ENCODE measurements around the gene KRTAP4-8.
"Not testable (repeated sequence)": the region's sequence is repeated elsewhere in the genome, so short reads cannot be mapped to it uniquely, and the experiment has no call there.

KRTAP4-8 gene

DNA sequence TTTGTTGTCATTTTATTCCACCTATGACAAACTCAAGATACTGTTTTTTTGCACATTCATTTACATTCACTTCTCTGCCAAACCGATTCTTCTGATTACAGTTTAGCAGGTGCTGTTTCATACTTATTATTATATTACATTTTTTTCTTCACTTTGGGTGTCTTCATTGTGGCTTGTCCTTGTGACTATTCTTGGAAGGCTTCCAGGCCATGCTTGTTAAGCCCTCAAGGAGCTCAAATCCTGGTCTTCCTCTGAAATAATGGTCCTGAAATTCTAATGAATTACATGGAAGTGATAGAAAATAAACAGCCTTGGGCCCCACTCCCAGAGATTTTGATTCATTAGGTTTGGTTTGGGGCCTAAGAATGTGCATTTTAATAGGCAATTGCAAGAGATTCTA, 33.6 kb downstream of the KRTAP4-8 start:
- DNase-seq: no peak

DNA sequence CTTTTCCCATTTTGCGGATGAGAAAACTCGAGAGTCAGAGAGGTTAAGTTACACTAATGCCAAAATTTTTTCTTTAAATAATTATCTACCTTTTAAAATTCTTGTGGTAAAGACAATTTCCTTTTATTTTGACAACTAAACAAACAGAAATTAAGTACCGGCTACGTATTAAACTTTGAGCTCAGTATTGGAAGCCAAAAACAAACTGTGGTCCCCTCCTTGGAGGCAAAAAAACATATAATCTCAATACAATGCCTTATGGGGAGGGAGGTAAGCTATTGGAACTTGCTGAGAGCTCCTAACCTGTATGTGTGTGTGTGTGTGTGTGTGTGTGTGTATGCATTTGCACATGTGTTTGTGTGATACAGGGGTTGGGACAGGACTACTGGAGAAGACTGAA, 34.5 kb downstream of the KRTAP4-8 start:
- no peak for DNase-seq

DNA sequence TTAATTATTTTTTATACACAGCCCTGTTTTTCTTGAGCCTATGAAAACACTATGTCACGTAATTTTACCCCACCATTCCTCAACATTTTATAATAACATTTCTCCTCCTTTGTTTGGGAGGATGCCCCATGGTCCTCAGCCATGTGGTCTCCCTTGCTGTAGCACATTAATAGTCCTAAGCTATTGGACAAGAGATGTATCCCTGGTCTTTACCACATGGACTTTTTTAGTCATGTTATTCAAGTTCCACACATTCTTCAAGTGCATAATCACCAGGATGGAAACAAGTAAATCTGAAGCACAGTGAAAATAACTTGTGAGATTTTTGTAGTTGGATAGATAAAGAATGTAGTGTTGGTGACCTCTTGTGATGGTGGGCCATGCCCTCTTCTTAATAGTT, 36.0 kb downstream of the KRTAP4-8 start:
- DNase-seq: no peak

DNA sequence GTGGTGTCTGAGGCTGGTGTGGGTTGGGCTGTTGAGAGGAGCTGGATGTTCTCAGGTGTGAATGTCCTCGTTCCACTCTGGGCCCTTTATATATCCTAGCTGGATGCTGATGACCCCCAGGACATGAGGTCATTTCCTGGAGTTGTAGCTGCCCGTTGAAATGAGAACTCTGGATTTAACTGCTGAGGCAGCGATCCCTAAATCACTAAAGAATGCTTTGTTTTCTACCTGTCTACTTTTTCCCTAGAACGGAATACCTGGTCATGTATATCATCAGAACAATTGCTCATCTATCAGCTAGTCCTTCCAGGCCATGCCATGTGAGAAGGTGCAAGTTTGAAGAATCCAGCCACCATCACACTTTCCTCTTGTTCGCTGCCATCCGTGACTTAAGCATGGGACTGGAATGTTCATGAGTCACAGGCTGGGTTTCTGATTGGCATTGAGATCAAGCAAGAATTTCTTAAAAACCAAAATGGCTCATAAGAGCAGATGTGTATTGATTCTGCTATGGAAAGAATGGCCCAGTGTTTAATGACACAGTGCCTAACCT, 37.8 kb downstream of the KRTAP4-8 start, which contains the start of gene KRTAP2-3:
KRTAP2-3 (minus strand) TSS at position 63 of the 553 bp plus-strand sequence. CDS start 64 bp downstream, outside the sequence.
- DNase-seq: no peak

DNA sequence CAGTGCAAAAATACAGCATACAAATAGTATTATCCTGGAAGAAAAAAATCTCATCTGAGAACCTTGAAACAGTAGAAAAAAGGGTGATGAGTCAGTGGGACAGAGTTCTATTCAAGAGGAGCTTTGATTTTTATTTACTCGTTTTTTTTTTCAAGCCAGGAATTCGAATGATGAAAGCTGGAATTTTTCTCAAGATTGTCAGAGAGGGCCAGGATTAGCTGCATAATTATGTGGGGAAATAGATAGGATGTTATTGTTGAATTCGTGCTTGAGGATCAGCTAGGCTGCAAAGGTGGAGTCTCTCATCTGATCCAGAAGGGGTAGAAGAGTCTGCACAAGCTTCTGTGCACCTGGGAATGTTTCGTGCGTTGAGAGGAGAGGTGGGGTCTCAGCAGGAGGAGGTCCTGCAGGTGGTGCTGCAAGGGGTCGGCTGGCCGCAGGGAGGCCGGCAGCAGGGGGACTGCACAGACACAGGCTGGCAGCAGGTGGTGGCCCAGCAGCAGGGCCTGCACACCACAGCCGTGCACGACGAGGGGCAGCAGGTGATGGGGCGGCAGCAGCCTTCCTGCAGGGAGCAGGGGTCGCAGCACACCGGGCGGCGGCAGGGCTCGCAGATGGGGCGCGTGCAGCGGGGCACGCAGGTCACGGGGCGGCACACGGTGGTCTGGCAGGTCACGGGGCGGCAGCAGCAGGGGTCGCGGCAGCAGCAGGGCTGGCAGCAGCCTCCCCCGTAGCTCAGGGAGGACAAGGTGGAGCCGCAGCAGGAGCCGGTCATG, 38.5 kb downstream of the KRTAP4-8 start:
- not testable (repeated sequence) for DNase-seq

DNA sequence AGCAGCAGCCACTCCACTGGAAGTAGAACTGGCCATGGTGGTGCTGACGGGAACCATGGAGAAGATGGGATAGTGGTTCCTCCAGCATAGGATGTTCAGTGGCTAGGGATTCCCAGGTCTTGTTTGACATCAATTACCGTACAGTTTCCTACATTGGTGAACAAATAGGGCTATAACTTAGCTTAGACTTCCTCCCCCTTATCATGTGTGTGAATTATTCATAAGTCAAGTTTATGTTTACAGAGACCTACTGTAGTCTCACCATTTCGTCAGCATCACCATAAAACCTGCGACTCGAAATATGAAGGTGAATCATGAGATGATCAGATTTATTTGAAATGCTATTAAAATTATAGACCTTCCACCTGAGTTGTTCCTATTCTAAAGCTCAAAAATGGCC, 39.2 kb downstream of the KRTAP4-8 start:
- DNase-seq: no peak

DNA sequence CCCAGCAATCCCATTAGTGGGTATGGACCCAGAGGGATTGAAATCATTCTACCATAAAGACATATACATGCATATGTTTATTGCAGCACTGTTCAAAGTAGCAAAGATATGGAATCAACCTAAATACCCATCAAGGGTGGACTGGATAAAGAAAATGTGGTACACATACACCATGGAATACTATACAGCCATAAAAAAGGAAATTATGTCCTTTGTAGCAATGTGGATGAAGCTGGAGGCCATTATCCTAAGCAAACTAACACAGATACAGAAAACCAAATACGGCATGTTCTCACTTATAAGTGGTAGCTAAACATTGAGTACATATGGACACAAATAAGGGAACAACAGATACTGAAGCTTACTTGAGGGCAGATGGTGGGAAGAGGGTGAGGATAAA, 40.4 kb downstream of the KRTAP4-8 start:
- DNase-seq: no peak

DNA sequence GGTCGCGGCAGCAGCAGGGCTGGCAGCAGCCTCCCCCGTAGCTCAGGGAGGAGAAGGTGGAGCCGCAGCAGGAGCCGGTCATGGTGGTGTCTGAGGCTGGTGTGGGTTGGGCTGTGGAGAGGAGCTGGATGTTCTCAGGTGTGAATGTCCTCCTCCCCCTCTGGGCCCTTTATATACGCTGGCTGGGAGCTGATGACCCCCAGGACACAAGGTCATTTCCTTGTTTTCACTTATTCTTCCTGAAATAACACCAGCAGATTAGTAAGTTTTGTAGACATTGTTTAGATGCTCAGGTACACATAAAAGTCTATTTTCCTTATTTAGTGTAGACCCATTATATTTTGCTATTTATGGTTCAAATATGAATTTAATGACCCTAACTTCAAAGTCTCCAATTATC, 42.8 kb downstream of the KRTAP4-8 start, which contains the start of gene KRTAP2-2:
KRTAP2-2 (minus strand) TSS at position 101 of the 400 bp plus-strand sequence; CDS start at position 82, 19 bp downstream.
- not testable (repeated sequence) for DNase-seq

DNA sequence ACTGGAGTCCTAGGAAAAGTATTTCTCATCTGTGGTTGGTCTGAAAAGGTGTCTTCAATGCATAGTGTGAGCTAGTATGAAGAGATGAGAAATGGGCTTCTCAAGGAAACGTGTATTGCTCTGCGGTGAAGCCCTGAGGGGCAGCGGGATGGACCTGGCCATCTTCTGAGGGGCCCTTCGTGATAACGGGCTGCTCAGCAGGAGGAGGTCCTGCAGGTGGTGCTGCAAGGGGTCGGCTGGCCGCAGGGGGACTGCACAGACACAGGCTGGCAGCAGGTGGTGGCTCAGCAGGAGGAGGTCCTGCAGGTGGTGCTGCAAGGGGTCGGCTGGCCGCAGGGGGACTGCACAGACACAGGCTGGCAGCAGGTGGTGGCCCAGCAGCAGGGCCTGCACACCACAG, 43.4 kb downstream of the KRTAP4-8 start:
- DNase-seq: not testable (repeated sequence)

DNA sequence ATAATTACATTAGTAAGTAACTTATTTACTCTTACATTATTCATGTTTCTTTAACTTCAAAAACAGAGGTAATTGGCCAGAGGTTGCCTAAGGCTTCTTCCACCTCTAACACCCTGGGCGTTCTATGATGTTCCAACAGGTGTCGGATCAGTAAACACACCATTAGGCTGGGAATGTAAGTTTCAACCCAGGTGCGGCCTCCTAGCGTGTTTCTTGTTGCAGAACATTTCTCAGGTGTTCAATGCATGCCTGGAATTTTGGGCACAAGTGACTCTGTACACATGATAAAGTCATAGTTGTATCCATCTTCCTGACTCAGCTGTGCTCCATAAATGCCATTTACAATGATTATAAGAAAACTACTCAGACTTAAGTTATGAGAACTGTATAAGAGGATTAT, 43.9 kb downstream of the KRTAP4-8 start:
- DNase-seq: no peak

DNA sequence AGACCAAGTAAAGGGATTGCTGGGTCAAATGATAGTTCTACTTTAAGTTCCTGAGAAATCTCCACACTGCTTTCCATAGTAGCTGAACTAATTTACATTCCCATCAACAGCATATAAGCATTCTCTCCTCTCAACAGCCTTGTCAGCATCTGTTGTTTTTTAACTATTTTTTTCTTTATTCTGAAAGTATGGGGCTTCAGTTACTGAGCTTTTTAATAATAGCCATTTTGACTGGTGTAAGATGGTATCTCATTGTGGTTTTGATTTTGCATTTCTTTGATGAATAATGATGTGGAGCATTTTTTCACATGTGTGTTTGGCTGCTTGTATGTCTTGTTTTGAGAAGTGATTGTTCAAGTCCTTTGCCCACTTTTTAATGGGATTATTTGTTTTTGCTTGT, 45.4 kb downstream of the KRTAP4-8 start:
- DNase-seq: no peak

DNA sequence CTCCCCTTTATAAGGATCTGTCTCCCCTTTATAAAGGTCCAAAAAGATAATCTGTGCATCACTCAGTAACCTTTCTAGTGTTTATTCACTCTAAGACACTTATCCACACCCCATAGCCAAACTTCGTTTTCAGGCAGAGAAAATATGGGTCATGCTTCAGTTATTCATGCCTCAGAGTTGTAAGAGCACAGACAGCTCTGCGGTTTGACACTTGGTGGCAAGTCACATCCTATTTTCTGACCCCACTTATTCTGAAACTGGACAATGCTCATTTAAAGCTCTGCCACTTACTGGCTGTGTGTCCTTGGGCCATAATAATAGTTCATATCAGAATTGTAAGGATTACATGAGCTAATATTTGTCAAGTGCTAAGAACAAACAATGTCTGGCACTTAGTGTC, 48.8 kb downstream of the KRTAP4-8 start:
- no peak for DNase-seq

DNA sequence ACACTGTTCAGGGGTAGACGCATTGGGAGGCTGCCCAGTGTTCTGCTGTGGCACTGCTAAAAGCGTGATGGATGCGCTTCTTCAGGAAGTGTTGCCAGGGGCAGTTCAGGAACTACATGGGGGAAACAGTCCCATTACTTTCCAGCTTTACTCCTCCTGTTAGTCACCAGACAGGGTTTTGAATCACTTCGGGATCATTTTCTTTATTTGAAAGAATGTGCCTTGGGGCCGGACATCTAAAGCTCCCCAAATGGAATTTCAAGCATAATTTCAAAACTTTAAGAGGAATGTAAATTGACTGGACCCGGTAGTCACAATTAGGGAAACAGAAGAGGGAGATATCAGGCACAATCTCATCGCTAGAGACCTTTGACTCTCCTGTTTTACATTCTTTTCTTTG, 49.5 kb downstream of the KRTAP4-8 start:
- DNase-seq: no peak
